ENCODE results near the gene PRKG1.

The PRKG1 gene

GRCh38 chr10:51109801-51110533 lies 35.7 kb downstream of the PRKG1 start:
- no peak for TF ChIP-seq CTCF (IDR thresholded peaks at IDR 0.05; ENCODE audit: borderline replicate concordance, insufficient read depth, low read depth, low read length)
- H3K4me3 ChIP-seq (ENCODE audit: low read depth, low read length), result no peak overlapping the region

GRCh38 chr10:51112013-51112412 lies 37.7 kb downstream of the PRKG1 start:
- no peak overlapping the region for H3K4me3 ChIP-seq (ENCODE audit: low read depth, low read length)
- TF ChIP-seq CTCF (IDR thresholded peaks at IDR 0.05; ENCODE audit: borderline replicate concordance, insufficient read depth, low read depth, low read length), result no peak

GRCh38 chr10:51113007-51113406 lies 38.7 kb downstream of the PRKG1 start:
- no peak for TF ChIP-seq CTCF (IDR thresholded peaks at IDR 0.05; ENCODE audit: borderline replicate concordance, insufficient read depth, low read depth, low read length)
- no peak overlapping the region for H3K4me3 ChIP-seq (ENCODE audit: low read depth, low read length)

GRCh38 chr10:51117053-51117660 lies 42.9 kb downstream of the PRKG1 start:
- no peak overlapping the region for H3K4me3 ChIP-seq (ENCODE audit: low read depth, low read length)
- TF ChIP-seq CTCF (IDR thresholded peaks at IDR 0.05; ENCODE audit: borderline replicate concordance, insufficient read depth, low read depth, low read length), result no peak

- TF ChIP-seq CTCF (IDR thresholded peaks at IDR 0.05; ENCODE audit: borderline replicate concordance, insufficient read depth, low read depth, low read length), result no peak
- no peak overlapping the region for H3K4me3 ChIP-seq (ENCODE audit: low read depth, low read length)
Observed at GRCh38 chr10:51117794-51118193, 43.5 kb downstream of the PRKG1 start.

- no peak overlapping the region for H3K4me3 ChIP-seq (ENCODE audit: low read depth, low read length)
- TF ChIP-seq CTCF (IDR thresholded peaks at IDR 0.05; ENCODE audit: borderline replicate concordance, insufficient read depth, low read depth, low read length), result no peak
Observed at GRCh38 chr10:51119441-51119840, 45.2 kb downstream of the PRKG1 start.

- no peak for TF ChIP-seq CTCF (IDR thresholded peaks at IDR 0.05; ENCODE audit: borderline replicate concordance, insufficient read depth, low read depth, low read length)
- H3K4me3 ChIP-seq (ENCODE audit: low read depth, low read length), result no peak overlapping the region
Observed at GRCh38 chr10:51121861-51122260, 47.6 kb downstream of the PRKG1 start.
